Measurements from ENCODE around the gene PTPRF.

The PTPRF gene

GRCh38 chr1:43673261-43673660 lies 142.6 kb downstream of the PTPRF start:
- no peak overlapping the region for H3K4me3 Mint-ChIP-seq
- H3K4me1 Mint-ChIP-seq = peaks cover 8% of the 10 kb centered on the region
- peak overlapping the region in 1 of 2 donors; percentile 31 for H3K27ac Mint-ChIP-seq
- no peaks in the 10 kb centered on the region for H3K27me3 Mint-ChIP-seq
- no peak for DNase-seq
- ATAC-seq = no peak
- H3K9me3 Mint-ChIP-seq = no peaks in the 10 kb centered on the region
